Subcutaneous adipose tissue (tissue), 4 donors: ENCODE results near the gene ELK3. TPM values are rescaled to one million over a fixed set of nuclear protein-coding genes. Genes with fewer than 3 reads are reported as not detected.

Experiments
- CTCF ChIP-seq: fragments of 450-650 bp; IDR thresholded peaks from one replicate; pipeline ENCODE4 v1.5.1; 2016; ENCODE audit warnings: low read depth, mild to moderate bottlenecking, control low read depth, antibody characterized with exemption, moderate library complexity
- total RNA-seq, 4 donors: library from RNA; depleted of rRNA; stranded (reverse); fragments of >200 nt; gene quantifications; one replicate each; pipeline ENCODE4 v1.1.0, GENCODE V29; 2016

The ELK3 gene
- total RNA-seq, 4 donors from 2014 or later: 15.9 to 37.3 (median 24.9) TPM

GRCh38 chr12:96289067-96289466 is 94.9 kb downstream of the ELK3 start:
- no peak for TF ChIP-seq CTCF

DNA sequence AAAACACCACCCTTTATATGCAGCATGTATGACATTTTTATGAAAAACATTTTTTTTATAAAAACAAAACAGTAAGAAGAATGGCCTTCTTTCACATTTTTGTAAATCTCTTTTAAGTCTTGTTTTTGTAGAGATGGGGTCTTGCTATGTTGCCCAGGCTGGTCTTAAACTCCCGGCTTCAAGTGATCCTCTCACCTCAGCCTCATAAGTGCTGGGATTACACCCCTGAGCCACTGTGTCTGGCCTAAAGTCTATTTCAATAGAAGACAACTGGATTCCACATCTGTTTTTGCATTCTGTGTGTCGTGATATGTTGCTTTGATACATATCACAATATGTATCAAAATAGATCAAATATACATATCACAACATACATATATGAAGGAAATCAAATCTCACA is 98.9 kb downstream of the ELK3 start:
- no peak for TF ChIP-seq CTCF

- TF ChIP-seq CTCF: no peak
These were observed 100.7 kb downstream of the ELK3 start for GRCh38 chr12:96294831-96295230.

GRCh38 chr12:96295532-96296160 is 101.5 kb downstream of the ELK3 start:
- TF ChIP-seq CTCF: no peak

DNA sequence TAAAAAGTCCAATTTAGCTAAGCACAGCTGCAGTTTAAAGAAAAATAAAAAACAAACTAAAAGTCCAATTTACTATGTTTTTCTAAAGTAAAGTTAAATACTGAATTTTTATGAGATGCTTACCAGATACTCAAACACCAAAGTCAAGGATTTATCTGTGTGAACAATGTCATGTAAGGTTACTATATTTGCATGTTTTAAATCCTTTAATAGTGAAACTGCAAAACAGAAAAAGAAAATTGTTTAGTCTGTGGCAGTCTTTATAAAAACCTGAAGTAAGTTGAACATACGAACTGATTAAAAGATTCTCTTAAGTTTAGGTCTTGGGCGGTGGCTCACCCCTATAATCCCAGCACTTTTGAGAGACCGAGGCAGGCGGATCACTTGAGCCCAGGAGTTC is 103.3 kb downstream of the ELK3 start:
- TF ChIP-seq CTCF: no peak

DNA sequence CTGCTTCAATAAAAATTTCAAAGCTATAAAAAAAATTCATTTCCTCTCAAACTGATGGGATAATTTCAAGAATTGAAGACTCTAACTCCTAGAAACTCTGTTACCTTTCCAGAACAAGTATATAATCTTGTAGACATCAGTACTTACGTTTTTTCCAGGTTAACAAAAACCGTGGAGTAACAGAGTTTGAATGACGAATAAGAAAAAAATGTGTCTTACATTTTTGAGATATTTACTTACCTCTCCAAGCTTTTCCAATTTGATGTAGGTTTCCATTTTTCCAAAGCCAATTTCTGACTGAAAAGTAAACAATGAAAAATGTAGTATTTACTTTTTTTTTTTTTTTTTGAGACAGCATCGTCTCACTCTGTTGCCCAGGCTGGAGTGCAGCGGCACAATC is 105.9 kb downstream of the ELK3 start:
- no peak for TF ChIP-seq CTCF

DNA sequence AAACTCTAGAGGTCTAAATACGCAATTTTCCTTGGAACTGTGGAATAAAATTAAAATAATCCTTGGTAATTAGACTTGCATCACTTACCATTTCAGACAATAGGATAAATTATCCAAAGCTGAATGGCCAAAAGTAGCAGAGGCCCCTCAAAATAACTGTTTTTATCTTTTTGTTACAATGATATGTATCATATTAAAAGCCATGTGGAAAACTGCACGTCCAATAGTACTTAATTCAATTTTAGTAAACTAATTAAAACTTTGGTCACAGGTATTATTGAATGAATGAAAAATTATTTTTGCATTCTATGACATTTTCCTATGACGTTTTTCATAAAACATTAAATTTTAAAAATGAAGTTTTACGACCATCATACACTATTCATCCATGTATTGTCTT is 107.6 kb downstream of the ELK3 start:
- TF ChIP-seq CTCF: no peak
